Epithelial cell of esophagus (primary cell): Measurements from ENCODE around the gene MRPL23.

ENCODE experiments used
- DNase-seq: peaks from one replicate; pipeline ENCODE4 v3.0.0; 2010; ENCODE audit warnings: low read depth
- H3K4me3 ChIP-seq: 2 replicates; pipeline ENCODE4 v1.5.1; 2011; ENCODE audit warnings: mild to moderate bottlenecking, low read length, control low read depth
- TF ChIP-seq, protein P1 (sequence below): IDR thresholded peaks from 2 replicates; pipeline ENCODE4 v1.5.1; 2011; ENCODE audit warnings: low read depth, mild to moderate bottlenecking, low read length, control low read depth, inconsistent platforms; ENCODE audit not compliant: insufficient read depth; ENCODE audit errors: missing control alignments

Gene MRPL23

DNA sequence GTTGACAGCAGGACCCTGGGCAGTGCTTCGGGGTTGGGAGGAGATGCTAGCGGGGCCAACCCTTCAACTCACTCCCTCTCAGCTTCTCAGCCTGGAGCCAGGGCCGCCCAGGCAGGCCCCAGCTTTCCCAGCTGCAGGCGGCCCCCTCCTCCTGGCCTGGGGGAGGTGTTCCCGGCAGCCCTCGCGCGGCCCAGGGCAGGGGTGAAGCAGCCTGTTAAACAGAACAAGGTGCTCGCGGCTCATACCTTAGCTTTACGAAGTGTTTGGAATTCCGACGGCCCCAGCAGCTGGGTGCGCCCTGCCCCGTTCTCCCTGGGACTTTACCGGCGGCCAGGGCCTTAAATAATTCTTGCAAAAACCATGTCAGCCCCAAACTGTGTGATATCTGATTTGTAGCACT is 17.2 kb downstream of the MRPL23 start:
- no peak for DNase-seq
- no peak overlapping the region for H3K4me3 ChIP-seq
- TF ChIP-seq, protein P1, sequence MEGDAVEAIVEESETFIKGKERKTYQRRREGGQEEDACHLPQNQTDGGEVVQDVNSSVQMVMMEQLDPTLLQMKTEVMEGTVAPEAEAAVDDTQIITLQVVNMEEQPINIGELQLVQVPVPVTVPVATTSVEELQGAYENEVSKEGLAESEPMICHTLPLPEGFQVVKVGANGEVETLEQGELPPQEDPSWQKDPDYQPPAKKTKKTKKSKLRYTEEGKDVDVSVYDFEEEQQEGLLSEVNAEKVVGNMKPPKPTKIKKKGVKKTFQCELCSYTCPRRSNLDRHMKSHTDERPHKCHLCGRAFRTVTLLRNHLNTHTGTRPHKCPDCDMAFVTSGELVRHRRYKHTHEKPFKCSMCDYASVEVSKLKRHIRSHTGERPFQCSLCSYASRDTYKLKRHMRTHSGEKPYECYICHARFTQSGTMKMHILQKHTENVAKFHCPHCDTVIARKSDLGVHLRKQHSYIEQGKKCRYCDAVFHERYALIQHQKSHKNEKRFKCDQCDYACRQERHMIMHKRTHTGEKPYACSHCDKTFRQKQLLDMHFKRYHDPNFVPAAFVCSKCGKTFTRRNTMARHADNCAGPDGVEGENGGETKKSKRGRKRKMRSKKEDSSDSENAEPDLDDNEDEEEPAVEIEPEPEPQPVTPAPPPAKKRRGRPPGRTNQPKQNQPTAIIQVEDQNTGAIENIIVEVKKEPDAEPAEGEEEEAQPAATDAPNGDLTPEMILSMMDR: no peak

DNA sequence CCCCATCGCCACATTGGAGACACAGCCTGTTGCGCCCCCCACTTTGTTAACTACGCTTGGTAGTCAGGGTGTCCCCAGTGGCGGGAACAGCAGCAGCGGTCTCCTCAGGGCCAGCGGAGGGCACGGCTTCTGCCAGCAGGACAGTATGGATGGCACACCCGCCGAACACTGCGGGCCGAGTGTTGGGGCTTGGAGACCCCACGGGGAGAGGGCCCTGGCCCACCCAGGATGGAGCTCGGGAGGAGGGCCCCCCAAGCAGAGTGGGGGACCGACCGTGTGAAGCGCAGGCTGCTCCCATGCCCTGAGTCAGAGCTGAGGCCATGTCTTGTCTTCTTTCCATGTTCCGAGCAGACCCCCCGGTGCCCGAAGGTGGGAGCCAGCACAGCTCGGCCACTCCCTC is 17.8 kb downstream of the MRPL23 start:
- H3K4me3 ChIP-seq: no peak overlapping the region
- DNase-seq: no peak
- TF ChIP-seq, protein P1: no peak

DNA sequence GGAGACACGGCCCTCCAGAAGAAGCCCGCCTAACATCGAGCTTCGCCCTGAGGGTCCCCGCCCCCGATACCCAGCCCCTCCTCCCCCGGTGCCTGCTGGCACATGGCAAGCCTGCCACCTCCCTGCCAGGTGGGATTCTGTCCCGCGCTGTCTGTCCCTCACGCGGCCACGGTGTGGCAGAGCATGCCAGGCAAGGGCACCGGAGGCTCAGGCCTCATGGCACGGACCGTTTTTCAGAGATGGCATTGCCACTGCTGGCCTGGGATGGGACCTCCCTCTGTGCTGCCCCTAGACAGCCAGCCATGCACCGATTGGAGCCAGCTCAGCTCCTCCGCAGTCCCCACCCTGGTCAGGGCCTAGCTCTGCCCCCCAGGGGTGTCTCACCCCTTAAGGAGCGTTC is 19.4 kb downstream of the MRPL23 start:
- no peak for DNase-seq
- H3K4me3 ChIP-seq: no peak overlapping the region
- TF ChIP-seq, protein P1: no peak

DNA sequence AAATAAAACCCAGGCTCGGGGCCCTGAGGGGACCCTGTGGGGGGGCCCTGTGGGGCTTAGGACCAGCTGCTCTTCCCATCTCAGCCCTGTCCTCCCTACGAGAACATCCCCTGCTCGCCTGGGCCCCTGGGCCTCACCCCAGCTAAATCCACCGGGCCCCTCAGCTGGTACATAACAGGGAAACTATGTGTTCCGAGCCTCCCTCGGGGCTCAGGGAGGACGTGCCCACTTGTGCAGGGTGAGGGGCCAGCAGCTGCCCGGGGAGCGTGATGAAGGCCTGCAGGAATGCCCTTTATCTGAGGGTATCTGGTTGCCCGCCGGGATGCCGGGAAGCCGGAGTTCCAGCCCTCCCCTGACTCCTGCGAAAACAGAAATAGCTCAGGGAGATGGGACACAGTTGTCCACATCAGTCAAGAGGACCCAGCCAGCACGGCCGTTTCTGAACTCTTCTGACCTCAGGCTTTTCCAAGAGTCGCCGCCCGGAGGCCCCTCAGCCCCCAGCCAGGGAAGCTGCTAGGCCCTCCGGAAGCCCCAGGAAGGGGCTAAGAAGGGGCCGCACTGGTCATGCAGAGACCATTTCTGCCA is 20.6 kb downstream of the MRPL23 start:
- no peak for DNase-seq
- H3K4me3 ChIP-seq: no peak overlapping the region
- TF ChIP-seq, protein P1: no peak

DNA sequence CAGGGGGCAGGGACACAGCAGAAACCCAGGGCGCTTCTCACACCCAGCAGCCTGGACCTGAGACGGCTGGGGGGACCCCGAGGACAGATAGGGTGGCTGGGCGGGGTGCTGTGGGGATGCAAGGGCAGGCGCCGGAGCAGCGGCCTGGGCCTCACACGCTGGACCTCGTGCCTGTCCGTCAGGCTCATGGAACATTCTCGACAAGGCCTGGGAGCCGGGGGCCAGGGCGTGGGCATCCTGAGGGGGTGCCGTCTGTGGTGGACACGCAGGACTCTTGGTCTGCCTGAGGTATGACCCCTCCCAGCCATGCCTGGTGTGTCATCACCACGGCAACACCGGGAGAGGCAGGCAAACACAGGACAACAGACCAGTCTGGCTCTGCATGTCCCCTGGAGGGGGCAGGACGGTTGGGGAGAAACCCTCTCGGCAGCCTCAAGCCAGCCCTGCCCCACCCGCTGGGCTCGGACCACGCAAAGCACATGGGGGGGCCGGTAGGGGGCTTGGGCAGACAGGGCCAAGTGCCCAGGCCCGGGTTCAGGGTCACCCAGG is 21.4 kb downstream of the MRPL23 start:
- TF ChIP-seq, protein P1: no peak
- DNase-seq: no peak
- no peak overlapping the region for H3K4me3 ChIP-seq

DNA sequence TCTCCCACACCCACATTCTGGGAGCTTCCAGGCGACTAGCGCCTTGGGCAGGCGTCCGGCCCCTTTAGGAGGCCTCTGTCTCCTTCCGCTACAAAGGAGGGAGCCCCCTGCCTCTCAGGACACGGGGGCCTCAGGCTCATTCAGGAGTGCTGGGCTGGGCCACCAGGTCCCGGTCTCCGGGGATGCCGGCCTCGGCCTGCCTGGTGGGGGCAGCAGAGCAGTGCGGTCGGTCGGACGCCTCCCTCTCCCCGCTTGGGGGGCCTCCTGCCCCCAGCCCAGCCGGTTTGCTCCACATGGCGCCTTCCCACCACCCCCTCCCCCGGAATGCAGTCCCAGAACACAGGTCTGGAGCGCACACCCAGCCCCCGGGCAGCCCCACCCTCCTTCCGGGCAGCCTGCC is 21.9 kb downstream of the MRPL23 start:
- no peak overlapping the region for H3K4me3 ChIP-seq
- no peak for DNase-seq
- TF ChIP-seq, protein P1: no peak

DNA sequence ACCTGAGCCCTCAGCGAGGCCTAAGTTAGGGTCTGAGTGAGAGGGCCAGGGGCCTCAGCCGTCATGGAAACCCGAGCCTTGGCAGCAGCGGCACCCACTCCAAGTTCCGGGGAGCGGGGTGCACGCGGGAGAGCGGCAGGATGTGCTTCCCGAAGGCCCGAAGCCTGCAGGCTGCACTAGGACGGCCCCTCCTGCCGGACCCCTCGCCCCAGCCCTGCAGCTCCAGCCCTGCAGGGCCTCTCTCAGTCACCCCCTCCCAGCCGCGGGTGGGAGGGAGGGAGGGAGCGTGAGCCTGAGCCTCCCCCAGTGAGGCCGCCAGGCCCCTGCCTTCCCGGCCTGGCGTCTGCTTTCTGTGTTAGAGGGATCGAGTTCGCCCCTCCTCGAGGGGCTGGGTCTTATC is 22.6 kb downstream of the MRPL23 start:
- H3K4me3 ChIP-seq: no peak overlapping the region
- DNase-seq: no peak
- TF ChIP-seq, protein P1: no peak
